HepG2 (cell line): Measurements from ENCODE around the gene MARS2. TPM values are rescaled to one million over a fixed set of nuclear protein-coding genes. Genes with fewer than 3 reads are reported as not detected.

Experiments
- ATAC-seq: fragments of 200-7000 bp; cut with Tn5 transposase; 3 replicates; pipeline ENCODE4 v1.9.1; 2020; ENCODE audit warnings: mild to moderate bottlenecking, moderate library complexity
- BruUV-seq: library from RNA; stranded (reverse); fragments of 400-500 nt; replicated peaks from 2 replicates; lab custom pipeline; 2021; lab: Mats Ljungman, UMichigan
- CTCF ChIA-PET: fragments of 300-600 bp; formaldehyde crosslinking; extraction: SDS; loops from one replicate; lab custom pipeline; 2021; ENCODE audit warnings: low total read pairs, inconsistent platforms, low intra/inter-chr PET ratio; lab: Yijun Ruan, JAX
- POLR2A ChIA-PET: fragments of 350-600 bp; sonication (Branson Sonifier 250); formaldehyde crosslinking; loops from one replicate; lab custom pipeline; 2020; ENCODE audit warnings: antibody characterized with exemption, inconsistent platforms; lab: Yijun Ruan, JAX
- DNase-seq: peaks from one replicate; pipeline ENCODE4 v3.0.0-alpha.2; 2015; ENCODE audit warnings: low spot score
- FAIRE-seq: peaks from 3 replicates; lab custom pipeline; 2011; peaks lifted over from hg19 to GRCh38; lab: Jason Lieb, UNC
- H2AFZ ChIP-seq: one replicate; pipeline ENCODE4 v1.6.1; 2011; ENCODE audit warnings: low read length, inconsistent platforms
- H3K27ac ChIP-seq: fragments of 300-600 bp; 3 replicates; pipeline ENCODE4 v1.8.0; 2011; ENCODE audit warnings: mixed run types, mild to moderate bottlenecking, mixed read lengths, low read length, inconsistent platforms; ENCODE audit not compliant: insufficient read depth; ENCODE audit errors: extremely low read length
- H3K27me3 ChIP-seq, 2 experiments: fragments of 200-600 bp in 1 of 2; 2 replicates in 1 of 2; 3 replicates in 1 of 2; pipeline versions ENCODE4 v1.6.0 to v1.8.0; 2011; ENCODE audit warnings: low read length in 2 of 2, mild to moderate bottlenecking in 2 of 2, moderate library complexity in 2 of 2, inconsistent platforms in 1 of 2; ENCODE audit not compliant: insufficient read depth in 2 of 2, control insufficient read depth in 1 of 2
- H3K36me3 ChIP-seq, 2 experiments: fragments of 200-600 bp in 1 of 2; replicated peaks in 1 of 2; 2 replicates in 1 of 2; 3 replicates in 1 of 2; pipeline versions ENCODE4 v1.5.1 to v1.8.0; 2011; ENCODE audit warnings: low read length in 2 of 2, inconsistent platforms in 1 of 2; ENCODE audit not compliant: insufficient read depth in 2 of 2, control insufficient read depth in 1 of 2
- H3K4me1 ChIP-seq: 2 replicates; pipeline ENCODE4 v1.5.1; 2012; ENCODE audit warnings: low read length, inconsistent platforms; ENCODE audit not compliant: insufficient read depth
- H3K4me2 ChIP-seq: 2 replicates; pipeline ENCODE4 v1.6.0; 2011; ENCODE audit warnings: low read depth, low read length, inconsistent platforms
- H3K4me3 ChIP-seq, 3 experiments: fragments of 200-600 bp in 1 of 3; sonication (generic), shearing (Covaris generic) in 1 of 3; replicated peaks in 1 of 3; 2 replicates each; pipeline ENCODE4 v1.5.1; 2011 to 2016; ENCODE audit warnings: low read length in 3 of 3, inconsistent platforms in 2 of 3, low read depth in 2 of 3, mild to moderate bottlenecking in 2 of 3, control low read depth in 1 of 3, mixed read lengths in 1 of 3; ENCODE audit not compliant: insufficient read depth in 1 of 3
- H3K79me2 ChIP-seq: one replicate; pipeline ENCODE4 v1.6.1; 2011; ENCODE audit warnings: low read length, inconsistent platforms; ENCODE audit not compliant: insufficient read depth
- H3K9ac ChIP-seq: 2 replicates; pipeline ENCODE4 v1.6.0; 2011; ENCODE audit warnings: mild to moderate bottlenecking, low read depth, low read length, inconsistent platforms; ENCODE audit not compliant: insufficient read depth
- H3K9me3 ChIP-seq: 2 replicates; pipeline ENCODE4 v1.5.1; 2012; ENCODE audit warnings: mild to moderate bottlenecking, low read length
- H4K20me1 ChIP-seq: 2 replicates; pipeline ENCODE4 v1.6.0; 2011; ENCODE audit warnings: inconsistent platforms, mild to moderate bottlenecking, low read length, moderate library complexity; ENCODE audit not compliant: insufficient read depth
- CBX1 ChIP-seq: IDR thresholded peaks from one replicate; pipeline ENCODE4 v1.6.1; 2016; ENCODE audit warnings: antibody characterized with exemption, low read depth
- CEBPG ChIP-seq: IDR thresholded peaks from 2 replicates; pipeline ENCODE4 v1.6.1; 2016
- DNMT1 ChIP-seq: sonication (generic); formaldehyde crosslinking; IDR thresholded peaks from 2 replicates; pipeline ENCODE4 v1.5.1; 2020; ENCODE audit warnings: mild to moderate bottlenecking, missing genetic modification reagents
- ELF4 ChIP-seq: sonication (generic); formaldehyde crosslinking; IDR thresholded peaks from 2 replicates; pipeline ENCODE4 v1.5.0; 2020; ENCODE audit warnings: missing genetic modification reagents, mild to moderate bottlenecking, moderate library complexity, borderline replicate concordance
- HMGA1 ChIP-seq: sonication (generic); formaldehyde crosslinking; conservative IDR thresholded peaks from 2 replicates; pipeline ENCODE4 v1.4.0; 2020; ENCODE audit warnings: missing genetic modification reagents
- SALL1 ChIP-seq: sonication (generic); formaldehyde crosslinking; IDR thresholded peaks from 2 replicates; pipeline ENCODE4 v1.8.0; 2022; ENCODE audit warnings: mild to moderate bottlenecking, missing genetic modification reagents
- SMARCE1 ChIP-seq: fragments of 450-650 bp; IDR thresholded peaks from 2 replicates; pipeline ENCODE4 v1.6.1; 2017; ENCODE audit warnings: borderline replicate concordance
- SRY ChIP-seq: sonication (generic); formaldehyde crosslinking; IDR thresholded peaks from 2 replicates; pipeline ENCODE4 v1.8.0; 2022; ENCODE audit warnings: mild to moderate bottlenecking, missing genetic modification reagents
- XRCC5 ChIP-seq: fragments of 200-400 bp; formaldehyde crosslinking; optimal IDR thresholded peaks from 2 replicates; pipeline ENCODE3; 2017; ENCODE audit warnings: mild to moderate bottlenecking, low read length
- YEATS4 ChIP-seq: sonication (generic); formaldehyde crosslinking; IDR thresholded peaks from 2 replicates; pipeline ENCODE4 v1.4.0; 2020; ENCODE audit warnings: missing genetic modification reagents, borderline replicate concordance
- ZNF343 ChIP-seq: sonication (generic); formaldehyde crosslinking; IDR thresholded peaks from 2 replicates; pipeline ENCODE4 v1.4.0; 2020; ENCODE audit warnings: mild to moderate bottlenecking, missing genetic modification reagents
- ZNF549 ChIP-seq: sonication (generic); formaldehyde crosslinking; IDR thresholded peaks from 2 replicates; pipeline ENCODE4 v1.5.0; 2020; ENCODE audit warnings: missing genetic modification reagents
- ZNF788 ChIP-seq: sonication (generic); formaldehyde crosslinking; IDR thresholded peaks from 2 replicates; pipeline ENCODE4 v1.5.0; 2020; ENCODE audit warnings: mild to moderate bottlenecking, missing genetic modification reagents, borderline replicate concordance
- ZNF839 ChIP-seq: sonication (generic); formaldehyde crosslinking; IDR thresholded peaks from 2 replicates; pipeline ENCODE4 v1.4.0; 2020; ENCODE audit warnings: missing genetic modification reagents, mild to moderate bottlenecking, borderline replicate concordance
- WGBS: methylation state at CpG from one replicate; pipeline ENCODE4 v1.1.6; 2017; ENCODE audit warnings: low lambda C conversion rate; 5-methylcytosine and 5-hydroxymethylcytosine counted together
- in situ Hi-C: cut with HindIII; loops from 2 replicates; pipeline ENCODE4 v1.10.0; 2017; ENCODE audit warnings: low pct_unique_long_range_greater_than_20kb; ENCODE audit not compliant: extremely low pct_ligation_motif_present
- intact Hi-C: fragments of 100-400 bp; cut with micrococcal nuclease; formaldehyde crosslinking; loops from one replicate; pipeline ENCODE4 v1.10.0; 2022; ENCODE audit not compliant: unreplicated experiment
- polyA plus RNA-seq, 8 experiments: library from polyadenylated mRNA; depleted of rRNA in 3 of 8; stranded (reverse) in 7 of 8; unstranded in 1 of 8; fragments of >200 nt; fragmentation: Illumina TruSeq in 4 of 8; extraction: Trizol in 4 of 8; gene quantifications; 2 replicates each; pipeline versions ENCODE4 v1.2.1 to v1.2.3, GENCODE V29; 2011 to 2016; ENCODE audit warnings: low read depth in 4 of 8, missing spikeins in 1 of 8, mixed read lengths in 1 of 8; ENCODE audit not compliant: insufficient read depth in 1 of 8
- total RNA-seq, 5 experiments: library from RNA; depleted of rRNA; stranded (reverse); fragments of >200 nt; fragmentation: Illumina TruSeq; extraction: Trizol; gene quantifications; 2 replicates each; pipeline ENCODE4 v1.2.3, GENCODE V29; 2016; ENCODE audit warnings: low read depth in 1 of 5
- TF ChIP-seq, protein P1 (sequence below): sonication (generic); formaldehyde crosslinking; IDR thresholded peaks from 2 replicates; pipeline ENCODE4 v1.5.1; 2020; ENCODE audit warnings: mild to moderate bottlenecking, moderate library complexity, missing genetic modification reagents
- TF ChIP-seq, protein P2 (sequence below): sonication (generic); formaldehyde crosslinking; IDR thresholded peaks from 2 replicates; pipeline ENCODE4 v1.9.0; 2022; ENCODE audit warnings: low read depth, missing genetic modification reagents
- TF ChIP-seq, protein P3 (sequence below): sonication (generic); formaldehyde crosslinking; IDR thresholded peaks from 2 replicates; pipeline ENCODE4 v1.4.0; 2020; ENCODE audit warnings: missing genetic modification reagents
- TF ChIP-seq, protein P4 (sequence below): sonication (generic); formaldehyde crosslinking; IDR thresholded peaks from 2 replicates; pipeline ENCODE4 v1.8.0; 2022; ENCODE audit warnings: missing genetic modification reagents, mild to moderate bottlenecking, inconsistent platforms, borderline replicate concordance

The MARS2 gene
- total and polyA plus RNA-seq, 2 of the 13 experiments (the other 11 are each of a cell fraction or from before 2014, with no cell fraction given), result 6.9 to 16.2 TPM

DNA sequence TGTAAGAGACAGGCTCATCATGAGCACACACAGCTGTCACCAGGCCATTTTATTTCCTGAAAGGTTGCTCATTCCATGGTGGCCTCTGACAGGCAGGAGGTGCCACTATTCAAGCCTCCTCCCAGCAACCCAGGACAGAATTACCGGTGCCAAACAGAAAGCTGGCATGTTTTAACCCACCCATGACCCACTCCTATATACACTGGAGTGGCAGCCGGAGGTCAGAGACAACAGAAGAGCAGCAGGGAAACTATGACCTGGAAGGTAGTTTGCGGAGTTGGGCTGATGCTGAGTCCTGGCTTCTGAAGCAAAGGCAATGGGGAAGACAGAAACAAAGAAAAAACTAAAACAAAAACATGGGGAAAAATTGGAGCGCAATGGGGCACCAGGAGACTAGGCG, 32.1 kb upstream of the MARS2 start:
- Histone ChIP-seq H3K27ac (no peak overlapping the region), H4K20me1 (no peaks in the 10 kb centered on the region), H3K36me3 (no peaks in the 10 kb centered on the region), H3K4me2 (peak overlapping the region; percentile 46), H3K79me2 (no peaks in the 10 kb centered on the region), H3K9ac (no peak overlapping the region), H3K9me3 (no peaks in the 10 kb centered on the region), H3K4me3 (no peak overlapping the region), H3K4me1 (peaks cover 31% of the 10 kb centered on the region), H2AFZ (no peak overlapping the region), H3K27me3 (peaks cover 0 to 3% of the 10 kb centered on the region in 2 experiments; a peak in 1 of 5 replicates)
- no TSS peak for BruUV-seq
- CTCF ChIA-PET, result no interaction called here
- POLR2A ChIA-PET, result no interaction called here
- TF ChIP-seq SALL1 (CRISPR knock-in tag) (peak; percentile 43; the same call in 1 of the 2 replicates), ZNF839 (no peak), HMGA1 (CRISPR knock-in tag) (no peak), DNMT1 (no peak), ZNF788 (CRISPR knock-in tag) (0 out of 2 replicates have a peak, but pooled peaks have one; percentile 30), SMARCE1 (no peak), YEATS4 (CRISPR knock-in tag) (no peak), CEBPG (CRISPR knock-in tag) (no peak), ZNF343 (CRISPR knock-in tag) (no peak), XRCC5 (peak; percentile 41), SRY (CRISPR knock-in tag) (no peak), ZNF549 (CRISPR knock-in tag) (no peak), ELF4 (CRISPR knock-in tag) (peak; percentile 38; the same call in 1 of the 2 replicates), CBX1 (no peak)
- TF ChIP-seq, protein P1, sequence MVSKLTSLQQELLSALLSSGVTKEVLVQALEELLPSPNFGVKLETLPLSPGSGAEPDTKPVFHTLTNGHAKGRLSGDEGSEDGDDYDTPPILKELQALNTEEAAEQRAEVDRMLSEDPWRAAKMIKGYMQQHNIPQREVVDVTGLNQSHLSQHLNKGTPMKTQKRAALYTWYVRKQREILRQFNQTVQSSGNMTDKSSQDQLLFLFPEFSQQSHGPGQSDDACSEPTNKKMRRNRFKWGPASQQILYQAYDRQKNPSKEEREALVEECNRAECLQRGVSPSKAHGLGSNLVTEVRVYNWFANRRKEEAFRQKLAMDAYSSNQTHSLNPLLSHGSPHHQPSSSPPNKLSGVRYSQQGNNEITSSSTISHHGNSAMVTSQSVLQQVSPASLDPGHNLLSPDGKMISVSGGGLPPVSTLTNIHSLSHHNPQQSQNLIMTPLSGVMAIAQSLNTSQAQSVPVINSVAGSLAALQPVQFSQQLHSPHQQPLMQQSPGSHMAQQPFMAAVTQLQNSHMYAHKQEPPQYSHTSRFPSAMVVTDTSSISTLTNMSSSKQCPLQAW (CRISPR knock-in tag), result no peak
- TF ChIP-seq, protein P2, sequence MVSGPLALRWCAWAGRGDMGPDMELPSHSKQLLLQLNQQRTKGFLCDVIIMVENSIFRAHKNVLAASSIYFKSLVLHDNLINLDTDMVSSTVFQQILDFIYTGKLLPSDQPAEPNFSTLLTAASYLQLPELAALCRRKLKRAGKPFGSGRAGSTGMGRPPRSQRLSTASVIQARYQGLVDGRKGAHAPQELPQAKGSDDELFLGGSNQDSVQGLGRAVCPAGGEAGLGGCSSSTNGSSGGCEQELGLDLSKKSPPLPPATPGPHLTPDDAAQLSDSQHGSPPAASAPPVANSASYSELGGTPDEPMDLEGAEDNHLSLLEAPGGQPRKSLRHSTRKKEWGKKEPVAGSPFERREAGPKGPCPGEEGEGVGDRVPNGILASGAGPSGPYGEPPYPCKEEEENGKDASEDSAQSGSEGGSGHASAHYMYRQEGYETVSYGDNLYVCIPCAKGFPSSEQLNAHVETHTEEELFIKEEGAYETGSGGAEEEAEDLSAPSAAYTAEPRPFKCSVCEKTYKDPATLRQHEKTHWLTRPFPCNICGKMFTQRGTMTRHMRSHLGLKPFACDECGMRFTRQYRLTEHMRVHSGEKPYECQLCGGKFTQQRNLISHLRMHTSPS, result no peak
- TF ChIP-seq, protein P3, sequence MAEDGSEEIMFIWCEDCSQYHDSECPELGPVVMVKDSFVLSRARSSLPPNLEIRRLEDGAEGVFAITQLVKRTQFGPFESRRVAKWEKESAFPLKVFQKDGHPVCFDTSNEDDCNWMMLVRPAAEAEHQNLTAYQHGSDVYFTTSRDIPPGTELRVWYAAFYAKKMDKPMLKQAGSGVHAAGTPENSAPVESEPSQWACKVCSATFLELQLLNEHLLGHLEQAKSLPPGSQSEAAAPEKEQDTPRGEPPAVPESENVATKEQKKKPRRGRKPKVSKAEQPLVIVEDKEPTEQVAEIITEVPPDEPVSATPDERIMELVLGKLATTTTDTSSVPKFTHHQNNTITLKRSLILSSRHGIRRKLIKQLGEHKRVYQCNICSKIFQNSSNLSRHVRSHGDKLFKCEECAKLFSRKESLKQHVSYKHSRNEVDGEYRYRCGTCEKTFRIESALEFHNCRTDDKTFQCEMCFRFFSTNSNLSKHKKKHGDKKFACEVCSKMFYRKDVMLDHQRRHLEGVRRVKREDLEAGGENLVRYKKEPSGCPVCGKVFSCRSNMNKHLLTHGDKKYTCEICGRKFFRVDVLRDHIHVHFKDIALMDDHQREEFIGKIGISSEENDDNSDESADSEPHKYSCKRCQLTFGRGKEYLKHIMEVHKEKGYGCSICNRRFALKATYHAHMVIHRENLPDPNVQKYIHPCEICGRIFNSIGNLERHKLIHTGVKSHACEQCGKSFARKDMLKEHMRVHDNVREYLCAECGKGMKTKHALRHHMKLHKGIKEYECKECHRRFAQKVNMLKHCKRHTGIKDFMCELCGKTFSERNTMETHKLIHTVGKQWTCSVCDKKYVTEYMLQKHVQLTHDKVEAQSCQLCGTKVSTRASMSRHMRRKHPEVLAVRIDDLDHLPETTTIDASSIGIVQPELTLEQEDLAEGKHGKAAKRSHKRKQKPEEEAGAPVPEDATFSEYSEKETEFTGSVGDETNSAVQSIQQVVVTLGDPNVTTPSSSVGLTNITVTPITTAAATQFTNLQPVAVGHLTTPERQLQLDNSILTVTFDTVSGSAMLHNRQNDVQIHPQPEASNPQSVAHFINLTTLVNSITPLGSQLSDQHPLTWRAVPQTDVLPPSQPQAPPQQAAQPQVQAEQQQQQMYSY (CRISPR knock-in tag), result peak; percentile 92
- TF ChIP-seq, protein P4, sequence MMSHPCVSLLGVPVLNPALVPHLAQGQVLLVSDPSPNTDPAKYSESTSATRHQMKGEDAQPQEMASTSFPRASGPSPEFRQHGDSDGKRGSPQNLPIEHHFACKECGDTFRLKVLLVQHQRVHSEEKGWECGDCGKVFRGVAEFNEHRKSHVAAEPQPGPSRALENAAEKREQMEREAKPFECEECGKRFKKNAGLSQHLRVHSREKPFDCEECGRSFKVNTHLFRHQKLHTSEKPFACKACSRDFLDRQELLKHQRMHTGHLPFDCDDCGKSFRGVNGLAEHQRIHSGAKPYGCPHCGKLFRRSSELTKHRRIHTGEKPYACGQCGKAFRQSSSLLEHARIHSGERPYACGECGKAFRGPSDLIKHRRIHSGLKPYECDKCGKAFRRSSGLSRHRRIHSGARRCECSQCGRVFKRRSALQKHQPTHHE, result no peak
- intact Hi-C loops, result no loop called here
- ATAC-seq, result peak; percentile 67
- no peak for FAIRE-seq
- no peak for DNase-seq
- 31% methylated on average over 5 of the region's 5 CpGs for WGBS
- in situ Hi-C loops, result no loop called here
